ENCODE data around the gene SDC4.
A peak's percentile ranks its signal among the peaks of the same experiment; 100 is the strongest.

The SDC4 gene

DNA sequence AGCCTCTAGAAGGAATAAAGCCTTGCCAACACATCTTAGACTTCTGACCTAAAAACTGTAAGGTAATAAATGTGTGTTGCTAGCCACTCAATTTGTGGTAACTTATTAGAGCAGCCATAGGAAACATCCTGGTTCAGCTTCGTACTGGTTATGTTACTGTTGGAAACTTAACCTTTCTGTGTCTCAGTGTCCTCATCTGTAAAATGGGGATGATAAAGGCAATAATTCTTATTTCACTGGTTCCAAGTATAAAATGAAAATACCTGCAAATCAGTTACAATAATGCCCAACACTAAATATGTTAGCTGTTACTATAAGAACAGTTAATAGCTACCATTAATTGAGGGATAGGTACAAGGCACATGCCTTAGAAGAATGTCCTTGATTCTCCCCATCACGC lies 55.9 kb downstream of the SDC4 start:
- H3K4me3 ChIP-seq (ENCODE audit: low read depth, low read length) = no peak overlapping the region
- TF ChIP-seq MYC (IDR thresholded peaks at IDR 0.05; ENCODE audit: low read depth, low read length) (no peak), POLR2A (IDR thresholded peaks at IDR 0.05; ENCODE audit: extremely low read depth, insufficient read length) (no peak)
- TF ChIP-seq, protein P1, sequence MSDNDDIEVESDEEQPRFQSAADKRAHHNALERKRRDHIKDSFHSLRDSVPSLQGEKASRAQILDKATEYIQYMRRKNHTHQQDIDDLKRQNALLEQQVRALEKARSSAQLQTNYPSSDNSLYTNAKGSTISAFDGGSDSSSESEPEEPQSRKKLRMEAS (IDR thresholded peaks at IDR 0.05; ENCODE audit: low read depth, low read length) = no peak
- TF ChIP-seq, protein P2, sequence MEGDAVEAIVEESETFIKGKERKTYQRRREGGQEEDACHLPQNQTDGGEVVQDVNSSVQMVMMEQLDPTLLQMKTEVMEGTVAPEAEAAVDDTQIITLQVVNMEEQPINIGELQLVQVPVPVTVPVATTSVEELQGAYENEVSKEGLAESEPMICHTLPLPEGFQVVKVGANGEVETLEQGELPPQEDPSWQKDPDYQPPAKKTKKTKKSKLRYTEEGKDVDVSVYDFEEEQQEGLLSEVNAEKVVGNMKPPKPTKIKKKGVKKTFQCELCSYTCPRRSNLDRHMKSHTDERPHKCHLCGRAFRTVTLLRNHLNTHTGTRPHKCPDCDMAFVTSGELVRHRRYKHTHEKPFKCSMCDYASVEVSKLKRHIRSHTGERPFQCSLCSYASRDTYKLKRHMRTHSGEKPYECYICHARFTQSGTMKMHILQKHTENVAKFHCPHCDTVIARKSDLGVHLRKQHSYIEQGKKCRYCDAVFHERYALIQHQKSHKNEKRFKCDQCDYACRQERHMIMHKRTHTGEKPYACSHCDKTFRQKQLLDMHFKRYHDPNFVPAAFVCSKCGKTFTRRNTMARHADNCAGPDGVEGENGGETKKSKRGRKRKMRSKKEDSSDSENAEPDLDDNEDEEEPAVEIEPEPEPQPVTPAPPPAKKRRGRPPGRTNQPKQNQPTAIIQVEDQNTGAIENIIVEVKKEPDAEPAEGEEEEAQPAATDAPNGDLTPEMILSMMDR (IDR thresholded peaks at IDR 0.05; ENCODE audit: low read depth, low read length) = no peak
- no peak for DNase-seq (ENCODE audit: low read depth)

DNA sequence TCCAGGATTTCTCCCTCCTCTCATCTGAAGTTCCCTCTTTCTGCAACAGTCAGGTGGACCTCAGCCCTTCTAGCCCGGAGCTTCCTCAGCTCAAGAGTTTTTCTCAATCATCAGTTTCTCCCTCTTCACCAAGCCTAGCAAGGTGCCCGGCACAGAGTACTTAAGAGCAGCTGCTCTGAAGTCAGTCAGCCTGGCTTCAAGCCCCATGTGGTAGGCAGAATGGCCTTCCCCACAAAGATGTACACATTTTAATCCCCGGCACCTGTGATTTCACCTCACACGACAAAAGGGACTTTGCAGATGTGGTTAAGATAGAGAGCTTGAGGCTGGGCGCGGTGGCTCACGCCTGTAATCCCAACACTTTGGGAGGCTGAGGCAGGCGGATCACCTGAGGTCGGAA lies 56.7 kb downstream of the SDC4 start:
- no peak for DNase-seq (ENCODE audit: low read depth)
- TF ChIP-seq MYC (IDR thresholded peaks at IDR 0.05; ENCODE audit: low read depth, low read length) (no peak), POLR2A (IDR thresholded peaks at IDR 0.05; ENCODE audit: extremely low read depth, insufficient read length) (no peak)
- TF ChIP-seq, protein P2 (IDR thresholded peaks at IDR 0.05; ENCODE audit: low read depth, low read length) = no peak
- TF ChIP-seq, protein P1 (IDR thresholded peaks at IDR 0.05; ENCODE audit: low read depth, low read length) = no peak
- no peak overlapping the region for H3K4me3 ChIP-seq (ENCODE audit: low read depth, low read length)

DNA sequence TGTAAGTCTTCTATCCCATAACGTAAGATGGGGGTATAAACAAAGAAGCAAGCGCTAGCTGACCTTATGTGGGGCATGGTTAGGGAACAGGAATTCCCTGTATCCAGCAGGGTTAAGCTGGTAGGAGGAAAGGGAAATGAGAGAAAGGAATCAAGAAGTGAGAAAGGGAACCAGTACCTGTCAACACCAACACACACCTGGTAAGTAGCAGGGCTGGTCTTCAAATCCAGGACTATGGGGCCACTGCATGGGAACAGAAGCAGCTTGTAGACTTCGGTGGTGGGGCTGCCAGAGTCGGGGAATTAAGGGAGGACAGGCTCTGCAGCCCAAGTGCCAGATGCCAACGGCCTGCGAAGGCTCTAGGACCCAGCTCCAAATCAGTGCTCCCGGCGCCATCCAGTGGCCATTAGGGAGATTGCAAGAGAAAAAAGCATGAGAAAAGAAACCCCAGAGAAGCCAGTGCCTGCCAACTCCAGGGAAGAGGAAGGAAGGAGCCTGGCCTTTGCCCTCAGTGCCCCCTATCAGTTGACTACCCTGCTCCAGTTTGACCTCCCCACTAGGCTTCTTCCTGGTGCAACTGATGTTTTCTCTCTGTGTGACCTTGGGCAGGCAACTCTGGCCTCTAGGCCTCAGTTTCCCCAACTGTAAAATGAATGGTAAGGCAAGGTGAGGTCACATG lies 57.4 kb downstream of the SDC4 start:
- DNase-seq (ENCODE audit: low read depth) = peak; percentile 87
- no peak overlapping the region for H3K4me3 ChIP-seq (ENCODE audit: low read depth, low read length)
- TF ChIP-seq, protein P2 (IDR thresholded peaks at IDR 0.05; ENCODE audit: low read depth, low read length) = peak; percentile 90
- TF ChIP-seq, protein P1 (IDR thresholded peaks at IDR 0.05; ENCODE audit: low read depth, low read length) = no peak; the same call in 1 of the 2 replicates
- TF ChIP-seq MYC (IDR thresholded peaks at IDR 0.05; ENCODE audit: low read depth, low read length) (no peak), POLR2A (IDR thresholded peaks at IDR 0.05; ENCODE audit: extremely low read depth, insufficient read length) (no peak)

DNA sequence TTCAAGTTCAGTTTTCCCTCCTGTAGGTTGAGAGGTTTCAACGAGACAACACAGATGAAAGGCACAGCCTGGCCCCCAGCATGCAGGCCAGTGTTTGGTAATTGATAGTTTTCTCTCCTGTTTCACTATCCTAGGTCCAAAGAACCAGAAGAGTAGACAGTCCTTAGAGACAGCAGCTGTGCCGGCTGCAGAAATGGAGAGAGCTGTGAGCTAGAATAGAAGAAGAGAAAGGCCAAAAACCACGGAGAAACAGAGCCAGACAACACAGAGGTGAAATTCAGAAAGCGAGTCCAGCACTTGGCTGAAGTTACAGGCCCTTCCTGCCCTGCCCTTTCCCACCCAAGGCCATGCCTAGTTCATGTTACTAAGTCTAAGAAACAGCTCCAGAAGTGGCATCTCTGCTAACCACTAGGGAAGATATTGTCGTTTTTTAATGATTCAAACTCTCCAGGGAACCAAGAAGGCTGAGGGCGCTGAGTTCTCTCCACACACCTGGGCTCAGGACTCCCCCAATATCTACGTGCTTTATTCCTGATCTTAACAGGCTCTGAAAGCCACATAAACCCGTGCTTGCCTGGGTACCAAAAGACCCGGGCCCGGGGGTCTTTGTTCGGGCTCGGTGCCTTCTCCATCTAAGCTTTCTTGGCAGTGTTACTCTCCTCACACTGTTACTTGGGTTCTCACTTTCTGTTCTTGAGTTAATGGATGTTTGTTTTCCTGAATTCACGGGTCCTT lies 58.1 kb downstream of the SDC4 start:
- H3K4me3 ChIP-seq (ENCODE audit: low read depth, low read length) = no peak overlapping the region
- DNase-seq (ENCODE audit: low read depth) = no peak
- TF ChIP-seq, protein P1 (IDR thresholded peaks at IDR 0.05; ENCODE audit: low read depth, low read length) = no peak
- TF ChIP-seq, protein P2 (IDR thresholded peaks at IDR 0.05; ENCODE audit: low read depth, low read length) = no peak
- TF ChIP-seq POLR2A (IDR thresholded peaks at IDR 0.05; ENCODE audit: extremely low read depth, insufficient read length) (no peak), MYC (IDR thresholded peaks at IDR 0.05; ENCODE audit: low read depth, low read length) (no peak)

DNA sequence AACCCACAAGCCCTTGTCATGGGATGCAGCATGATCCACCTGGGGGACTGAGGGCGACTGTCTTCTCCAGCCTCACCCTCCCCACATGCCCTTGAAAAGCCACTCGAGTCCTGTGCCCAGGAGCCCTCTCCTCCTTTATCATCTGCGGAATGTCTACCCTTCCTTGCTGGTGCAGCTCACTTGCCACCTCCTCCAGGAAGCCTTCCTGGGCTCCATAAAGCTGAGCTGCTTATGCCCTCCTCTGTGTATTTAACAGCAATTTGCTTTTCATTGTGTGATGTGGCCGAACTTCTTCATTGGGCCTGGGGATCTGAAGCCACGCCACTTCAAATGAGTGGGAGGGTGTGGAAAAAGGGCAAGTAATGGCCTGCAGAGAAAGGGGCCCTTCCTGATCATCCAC lies 59.4 kb downstream of the SDC4 start:
- DNase-seq (ENCODE audit: low read depth) = no peak
- no peak overlapping the region for H3K4me3 ChIP-seq (ENCODE audit: low read depth, low read length)
- TF ChIP-seq, protein P2 (IDR thresholded peaks at IDR 0.05; ENCODE audit: low read depth, low read length) = no peak
- no peak for TF ChIP-seq MYC (IDR thresholded peaks at IDR 0.05; ENCODE audit: low read depth, low read length)
